HCT116 (cell line): Measurements from ENCODE around the gene FRY.

ENCODE experiments used
- FOSL1 ChIP-seq: IDR thresholded peaks from 2 replicates; pipeline ENCODE4 v1.6.1; 2012; ENCODE audit warnings: low read depth
- JUND ChIP-seq: IDR thresholded peaks from 2 replicates; pipeline ENCODE4 v1.6.1; 2012
- POLR2A ChIP-seq: IDR thresholded peaks from 2 replicates; pipeline ENCODE4 v1.7.0; 2011; ENCODE audit warnings: borderline replicate concordance; ENCODE audit not compliant: insufficient read depth, insufficient read length; ENCODE audit errors: extremely low read depth
- POLR2AphosphoS5 ChIP-seq: IDR thresholded peaks from 2 replicates; pipeline ENCODE4 v1.6.1; 2011; ENCODE audit warnings: mild to moderate bottlenecking, low read depth, low read length, moderate library complexity
- RAD21 ChIP-seq: IDR thresholded peaks from 2 replicates; pipeline ENCODE4 v1.6.1; 2012; ENCODE audit warnings: low read depth, mild to moderate bottlenecking
- SIN3A ChIP-seq: IDR thresholded peaks from 2 replicates; pipeline ENCODE4 v1.6.1; 2012; ENCODE audit warnings: low read depth
- TF ChIP-seq, protein P1 (sequence below), 3 experiments: fragments of 200-600 bp in 1 of 3; sonication (generic) in 1 of 3; IDR thresholded peaks in 2 of 3; conservative IDR thresholded peaks in 1 of 3; 2 replicates each; pipeline ENCODE4 v1.5.1; 2012 to 2017; ENCODE audit warnings: low read depth in 2 of 3, low read length in 2 of 3, antibody characterized with exemption in 1 of 3, borderline replicate concordance in 1 of 3, control low read depth in 1 of 3, mild to moderate bottlenecking in 1 of 3, mixed read lengths in 1 of 3, mixed run types in 1 of 3, moderate library complexity in 1 of 3; ENCODE audit not compliant: insufficient read depth in 1 of 3

DNA sequence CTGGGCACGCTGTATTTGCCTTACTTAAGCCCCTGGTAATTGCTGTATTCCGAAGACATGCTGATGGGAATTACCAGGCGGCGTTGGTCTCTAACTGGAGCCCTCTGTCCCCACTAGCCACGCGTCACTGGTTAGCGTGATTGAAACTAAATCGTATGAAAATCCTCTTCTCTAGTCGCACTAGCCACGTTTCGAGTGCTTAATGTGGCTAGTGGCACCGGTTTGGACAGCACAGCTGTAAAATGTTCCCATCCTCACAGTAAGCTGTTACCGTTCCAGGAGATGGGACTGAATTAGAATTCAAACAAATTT lies 284.4 kb downstream of the FRY start:
- TF ChIP-seq POLR2A, result peak; percentile 19
- TF ChIP-seq, protein P1, sequence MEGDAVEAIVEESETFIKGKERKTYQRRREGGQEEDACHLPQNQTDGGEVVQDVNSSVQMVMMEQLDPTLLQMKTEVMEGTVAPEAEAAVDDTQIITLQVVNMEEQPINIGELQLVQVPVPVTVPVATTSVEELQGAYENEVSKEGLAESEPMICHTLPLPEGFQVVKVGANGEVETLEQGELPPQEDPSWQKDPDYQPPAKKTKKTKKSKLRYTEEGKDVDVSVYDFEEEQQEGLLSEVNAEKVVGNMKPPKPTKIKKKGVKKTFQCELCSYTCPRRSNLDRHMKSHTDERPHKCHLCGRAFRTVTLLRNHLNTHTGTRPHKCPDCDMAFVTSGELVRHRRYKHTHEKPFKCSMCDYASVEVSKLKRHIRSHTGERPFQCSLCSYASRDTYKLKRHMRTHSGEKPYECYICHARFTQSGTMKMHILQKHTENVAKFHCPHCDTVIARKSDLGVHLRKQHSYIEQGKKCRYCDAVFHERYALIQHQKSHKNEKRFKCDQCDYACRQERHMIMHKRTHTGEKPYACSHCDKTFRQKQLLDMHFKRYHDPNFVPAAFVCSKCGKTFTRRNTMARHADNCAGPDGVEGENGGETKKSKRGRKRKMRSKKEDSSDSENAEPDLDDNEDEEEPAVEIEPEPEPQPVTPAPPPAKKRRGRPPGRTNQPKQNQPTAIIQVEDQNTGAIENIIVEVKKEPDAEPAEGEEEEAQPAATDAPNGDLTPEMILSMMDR (IDR thresholded peaks at IDR 0.05 in 2 of 3, conservative IDR thresholded peaks at IDR 0.05 in 1 of 3; ENCODE audit: borderline replicate concordance in 1 of 3, insufficient read depth in 1 of 3, low read depth in 2 of 3, low read length in 2 of 3), result no peak
- no peak for TF ChIP-seq JUND
- TF ChIP-seq POLR2AphosphoS5, result no peak
- TF ChIP-seq FOSL1, result no peak
- TF ChIP-seq SIN3A, result no peak
- no peak for TF ChIP-seq RAD21
